Measurements from ENCODE around the gene LYPD6B.

Gene LYPD6B

GRCh38 chr2:149087751-149088150 lies 49.3 kb downstream of the LYPD6B start:
- peaks cover 28% of the 10 kb centered on the region for H3K27me3 Mint-ChIP-seq (ENCODE audit: low read depth)
- H3K9me3 Mint-ChIP-seq = no peaks in the 10 kb centered on the region

GRCh38 chr2:149089068-149089467 lies 50.6 kb downstream of the LYPD6B start:
- Mint-ChIP-seq H3K27me3 (ENCODE audit: low read depth) (peaks cover 22% of the 10 kb centered on the region), H3K4me1 (ENCODE audit: low read depth) (no peaks in the 10 kb centered on the region), H3K27ac (peak overlapping the region; percentile 15), H3K4me3 (no peak overlapping the region), H3K36me3 (ENCODE audit: low read depth) (no peaks in the 10 kb centered on the region), H3K9me3 (no peaks in the 10 kb centered on the region)

More at GRCh38 chr2:149087751-149088150, 49.3 kb downstream of the LYPD6B start:
- no peaks in the 10 kb centered on the region for H3K36me3 Mint-ChIP-seq (ENCODE audit: low read depth)
- H3K4me3 Mint-ChIP-seq = no peak overlapping the region
- H3K27ac Mint-ChIP-seq = no peak overlapping the region
- H3K4me1 Mint-ChIP-seq (ENCODE audit: low read depth) = no peaks in the 10 kb centered on the region

GRCh38 chr2:149090706-149091105 lies 52.2 kb downstream of the LYPD6B start:
- Mint-ChIP-seq H3K4me3 (no peak overlapping the region), H3K27ac (no peak overlapping the region), H3K4me1 (ENCODE audit: low read depth) (no peaks in the 10 kb centered on the region), H3K36me3 (ENCODE audit: low read depth) (no peaks in the 10 kb centered on the region), H3K9me3 (no peaks in the 10 kb centered on the region), H3K27me3 (ENCODE audit: low read depth) (peaks cover 21% of the 10 kb centered on the region)

DNA sequence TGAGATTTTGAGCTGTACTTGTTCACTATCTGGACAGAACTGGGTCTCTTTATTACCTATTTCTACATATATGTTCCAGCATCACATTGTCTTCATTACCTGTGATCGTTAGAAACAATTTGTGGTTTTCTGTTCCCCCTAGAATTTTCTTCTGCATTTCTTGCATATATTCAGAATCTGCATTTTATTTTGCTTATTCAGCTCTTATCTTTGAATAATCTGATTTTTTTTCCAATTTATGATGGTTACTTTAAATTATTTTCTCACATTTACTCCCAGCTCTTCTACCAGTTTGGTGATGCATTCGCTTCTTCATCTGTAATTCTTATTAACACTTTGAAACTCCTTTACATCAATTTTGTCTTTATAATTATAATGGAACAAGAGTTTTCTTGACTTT lies 55.1 kb downstream of the LYPD6B start:
- H3K9me3 Mint-ChIP-seq = no peaks in the 10 kb centered on the region
- no peaks in the 10 kb centered on the region for H3K36me3 Mint-ChIP-seq (ENCODE audit: low read depth)
- H3K4me1 Mint-ChIP-seq (ENCODE audit: low read depth) = no peaks in the 10 kb centered on the region
- H3K27me3 Mint-ChIP-seq (ENCODE audit: low read depth) = peaks cover 17% of the 10 kb centered on the region
- no peak overlapping the region for H3K27ac Mint-ChIP-seq
- H3K4me3 Mint-ChIP-seq = no peak overlapping the region

DNA sequence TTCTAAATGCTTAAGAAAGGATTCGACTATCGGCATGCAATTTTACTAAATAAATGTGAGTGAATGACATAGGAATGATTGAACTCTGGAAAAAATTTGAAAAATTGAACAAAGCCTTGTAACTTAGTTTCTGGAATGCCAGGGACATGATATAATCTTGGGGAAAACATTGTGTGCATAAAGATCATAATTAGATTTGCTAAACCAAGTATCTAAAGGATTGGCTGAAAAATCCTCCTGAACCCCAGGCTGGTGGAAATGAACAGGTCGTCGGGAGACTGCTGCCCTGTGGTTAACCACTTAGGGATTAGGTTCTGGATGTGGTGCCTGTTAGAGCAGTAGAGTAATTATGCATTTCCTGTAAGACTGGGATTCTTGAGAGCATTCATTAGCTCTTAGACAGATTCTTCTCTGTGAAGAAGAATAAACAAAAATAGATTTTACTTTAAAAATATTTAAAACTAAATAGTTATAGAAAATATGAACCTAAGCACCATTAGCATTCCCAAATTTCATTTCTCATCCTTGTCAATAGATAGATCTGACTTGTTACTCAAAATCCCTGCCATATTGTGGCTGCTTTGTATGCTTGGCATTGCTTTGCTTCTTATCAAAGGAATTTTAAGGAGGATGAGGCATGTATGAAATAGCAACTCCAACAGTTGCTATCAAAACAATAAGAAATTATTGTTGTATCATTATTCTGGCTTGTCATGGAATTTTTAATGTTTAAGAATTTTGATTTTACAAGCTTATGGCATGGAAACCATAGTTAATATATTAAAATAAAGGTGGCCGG lies 55.9 kb downstream of the LYPD6B start:
- H3K4me3 Mint-ChIP-seq = no peak overlapping the region
- H3K9me3 Mint-ChIP-seq = no peaks in the 10 kb centered on the region
- no peak overlapping the region for H3K27ac Mint-ChIP-seq
- H3K27me3 Mint-ChIP-seq (ENCODE audit: low read depth) = peaks cover 12% of the 10 kb centered on the region
- H3K4me1 Mint-ChIP-seq (ENCODE audit: low read depth) = no peaks in the 10 kb centered on the region
- H3K36me3 Mint-ChIP-seq (ENCODE audit: low read depth) = no peaks in the 10 kb centered on the region

- Mint-ChIP-seq H3K36me3 (ENCODE audit: low read depth) (no peaks in the 10 kb centered on the region), H3K4me3 (no peak overlapping the region), H3K9me3 (no peaks in the 10 kb centered on the region), H3K4me1 (ENCODE audit: low read depth) (no peaks in the 10 kb centered on the region), H3K27me3 (ENCODE audit: low read depth) (peaks cover 4% of the 10 kb centered on the region), H3K27ac (no peak overlapping the region)
Measured at GRCh38 chr2:149098701-149099100, 60.2 kb downstream of the LYPD6B start.

DNA sequence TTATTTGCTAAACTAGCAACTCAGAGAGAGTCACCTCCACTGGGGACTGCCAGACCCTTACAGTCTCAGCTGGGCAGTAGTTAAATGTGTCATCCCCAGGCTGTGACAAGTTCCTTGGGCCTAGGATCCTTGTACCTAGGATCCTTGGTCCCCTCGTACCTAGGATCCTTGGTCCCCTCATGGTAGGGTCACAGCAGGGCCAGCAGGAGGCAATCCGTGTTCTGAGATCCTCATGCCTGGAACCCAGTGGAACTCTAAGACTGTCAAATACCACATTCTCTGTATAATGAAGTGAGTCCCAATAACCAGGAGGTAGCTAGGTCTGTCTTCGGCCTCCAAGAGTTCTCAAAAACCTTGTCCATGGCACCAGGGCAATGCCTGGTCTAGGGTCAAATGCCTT lies 60.8 kb downstream of the LYPD6B start:
- H3K36me3 Mint-ChIP-seq (ENCODE audit: low read depth) = no peaks in the 10 kb centered on the region
- H3K27ac Mint-ChIP-seq = no peak overlapping the region
- no peaks in the 10 kb centered on the region for H3K9me3 Mint-ChIP-seq
- H3K4me1 Mint-ChIP-seq (ENCODE audit: low read depth) = no peaks in the 10 kb centered on the region
- peaks cover 4% of the 10 kb centered on the region for H3K27me3 Mint-ChIP-seq (ENCODE audit: low read depth)
- no peak overlapping the region for H3K4me3 Mint-ChIP-seq

GRCh38 chr2:149100739-149101699 lies 62.5 kb downstream of the LYPD6B start:
- no peaks in the 10 kb centered on the region for H3K9me3 Mint-ChIP-seq
- no peaks in the 10 kb centered on the region for H3K4me1 Mint-ChIP-seq (ENCODE audit: low read depth)
- no peak overlapping the region for H3K4me3 Mint-ChIP-seq
- no peaks in the 10 kb centered on the region for H3K36me3 Mint-ChIP-seq (ENCODE audit: low read depth)
- no peak overlapping the region for H3K27ac Mint-ChIP-seq
- H3K27me3 Mint-ChIP-seq (ENCODE audit: low read depth) = no peaks in the 10 kb centered on the region

GRCh38 chr2:149101818-149102217 lies 63.3 kb downstream of the LYPD6B start:
- Mint-ChIP-seq H3K4me1 (ENCODE audit: low read depth) (no peaks in the 10 kb centered on the region), H3K27ac (no peak overlapping the region), H3K9me3 (no peaks in the 10 kb centered on the region), H3K27me3 (ENCODE audit: low read depth) (no peaks in the 10 kb centered on the region), H3K4me3 (no peak overlapping the region), H3K36me3 (ENCODE audit: low read depth) (no peaks in the 10 kb centered on the region)

- Mint-ChIP-seq H3K27me3 (ENCODE audit: low read depth) (peaks cover 3% of the 10 kb centered on the region), H3K4me1 (ENCODE audit: low read depth) (no peaks in the 10 kb centered on the region), H3K4me3 (no peak overlapping the region), H3K9me3 (no peaks in the 10 kb centered on the region), H3K36me3 (ENCODE audit: low read depth) (no peaks in the 10 kb centered on the region), H3K27ac (no peak overlapping the region)
Measured at GRCh38 chr2:149103081-149103620, 64.7 kb downstream of the LYPD6B start.

- Mint-ChIP-seq H3K27ac (no peak overlapping the region), H3K4me1 (ENCODE audit: low read depth) (no peaks in the 10 kb centered on the region), H3K4me3 (no peak overlapping the region), H3K27me3 (ENCODE audit: low read depth) (peaks cover 3% of the 10 kb centered on the region), H3K36me3 (ENCODE audit: low read depth) (no peaks in the 10 kb centered on the region), H3K9me3 (no peaks in the 10 kb centered on the region)
Measured at GRCh38 chr2:149104221-149104620, 65.7 kb downstream of the LYPD6B start.

- Mint-ChIP-seq H3K4me3 (no peak overlapping the region), H3K9me3 (no peaks in the 10 kb centered on the region), H3K27me3 (ENCODE audit: low read depth) (peaks cover 3% of the 10 kb centered on the region), H3K36me3 (ENCODE audit: low read depth) (no peaks in the 10 kb centered on the region), H3K4me1 (ENCODE audit: low read depth) (no peaks in the 10 kb centered on the region), H3K27ac (no peak overlapping the region)
Measured at GRCh38 chr2:149112068-149112467, 73.6 kb downstream of the LYPD6B start.

- no peak overlapping the region for H3K27ac Mint-ChIP-seq
- H3K36me3 Mint-ChIP-seq (ENCODE audit: low read depth) = no peaks in the 10 kb centered on the region
- peaks cover 3% of the 10 kb centered on the region for H3K27me3 Mint-ChIP-seq (ENCODE audit: low read depth)
- no peaks in the 10 kb centered on the region for H3K4me1 Mint-ChIP-seq (ENCODE audit: low read depth)
- H3K9me3 Mint-ChIP-seq = no peaks in the 10 kb centered on the region
- no peak overlapping the region for H3K4me3 Mint-ChIP-seq
Measured at GRCh38 chr2:149112713-149113112, 74.2 kb downstream of the LYPD6B start.

GRCh38 chr2:149115781-149116180 lies 77.3 kb downstream of the LYPD6B start:
- no peaks in the 10 kb centered on the region for H3K9me3 Mint-ChIP-seq
- H3K27ac Mint-ChIP-seq = no peak overlapping the region

More at GRCh38 chr2:149115781-149116180, 77.3 kb downstream of the LYPD6B start:
- Mint-ChIP-seq H3K27me3 (ENCODE audit: low read depth) (no peaks in the 10 kb centered on the region), H3K4me3 (no peak overlapping the region), H3K4me1 (ENCODE audit: low read depth) (no peaks in the 10 kb centered on the region), H3K36me3 (ENCODE audit: low read depth) (no peaks in the 10 kb centered on the region)

All from T-helper 1 cell treated with Interleukin-12 subunit alpha and Interleukin-12 subunit beta and Interleukin-4 antibody, amounts not matched to agents 30 μg/mL and 1 μg/mL, for 36 hours (primary cell).